GM12878 (cell line): Measurements from ENCODE around the gene LGALSL.

Experiments
- CEBPB ChIP-seq, 2 experiments: fragments of 150-350 bp in 1 of 2; IDR thresholded peaks; 2 replicates each; pipeline ENCODE4 v1.6.1; 2012 to 2014; ENCODE audit warnings: low read depth in 2 of 2, low read length in 2 of 2, borderline replicate concordance in 1 of 2, inconsistent platforms in 1 of 2
- CREB1 ChIP-seq: IDR thresholded peaks from 2 replicates; pipeline ENCODE4 v1.6.1; 2012; ENCODE audit warnings: low read depth, mild to moderate bottlenecking, inconsistent platforms
- HCFC1 ChIP-seq: fragments of 150-350 bp; IDR thresholded peaks from 2 replicates; pipeline ENCODE4 v1.6.1; 2014; ENCODE audit warnings: low read length
- JUND ChIP-seq: IDR thresholded peaks from 2 replicates; pipeline ENCODE4 v1.6.1; 2012; ENCODE audit warnings: low read depth, mild to moderate bottlenecking, low read length, improper control_type of control experiment, moderate library complexity
- KDM1A ChIP-seq: fragments of 200-600 bp; sonication (generic); IDR thresholded peaks from 2 replicates; pipeline ENCODE4 v1.6.1; 2016; ENCODE audit warnings: borderline replicate concordance
- NRF1 ChIP-seq: conservative IDR thresholded peaks from 2 replicates; pipeline ENCODE4 v1.6.1; 2011; ENCODE audit warnings: mild to moderate bottlenecking, low read depth, low read length, improper control_type of control experiment
- POLR2A ChIP-seq: IDR thresholded peaks from 2 replicates; pipeline ENCODE4 v1.6.1; 2011; ENCODE audit warnings: low read depth, mild to moderate bottlenecking, low read length
- SMARCA5 ChIP-seq: fragments of 450-650 bp; IDR thresholded peaks from 2 replicates; pipeline ENCODE4 v1.6.1; 2017; ENCODE audit warnings: mild to moderate bottlenecking
- SUPT20H ChIP-seq: IDR thresholded peaks from 2 replicates; pipeline ENCODE4 v1.6.1; 2011; ENCODE audit warnings: low read depth, mild to moderate bottlenecking, low read length, moderate library complexity, borderline replicate concordance; ENCODE audit not compliant: control insufficient read depth
- SUZ12 ChIP-seq: fragments of 200-600 bp; sonication (generic); IDR thresholded peaks from one replicate; pipeline ENCODE4 v1.6.1; 2018; ENCODE audit warnings: antibody characterized with exemption, mild to moderate bottlenecking; ENCODE audit not compliant: unreplicated experiment
- TAF1 ChIP-seq: IDR thresholded peaks from 2 replicates; pipeline ENCODE4 v1.6.1; 2011; ENCODE audit warnings: mild to moderate bottlenecking, low read depth, low read length, borderline replicate concordance
- WRNIP1 ChIP-seq: IDR thresholded peaks from 2 replicates; pipeline ENCODE4 v1.6.1; 2011; ENCODE audit warnings: low read depth, low read length, improper control_type of control experiment, borderline replicate concordance
- TF ChIP-seq, protein P1 (sequence below), 3 experiments: IDR thresholded peaks in 2 of 3; conservative IDR thresholded peaks in 1 of 3; 2 replicates each; pipeline ENCODE4 v1.5.1; 2011; ENCODE audit warnings: low read depth in 3 of 3, low read length in 3 of 3, mild to moderate bottlenecking in 3 of 3, control low read depth in 2 of 3, moderate library complexity in 2 of 3, inconsistent platforms in 1 of 3, mixed read lengths in 1 of 3; ENCODE audit not compliant: control insufficient read depth in 2 of 3, insufficient read depth in 1 of 3; ENCODE audit errors: extremely low read depth in 1 of 3
- TF ChIP-seq, protein P2 (sequence below): fragments of 450-650 bp; IDR thresholded peaks from 2 replicates; pipeline ENCODE4 v1.6.1; 2016; ENCODE audit warnings: mild to moderate bottlenecking

DNA sequence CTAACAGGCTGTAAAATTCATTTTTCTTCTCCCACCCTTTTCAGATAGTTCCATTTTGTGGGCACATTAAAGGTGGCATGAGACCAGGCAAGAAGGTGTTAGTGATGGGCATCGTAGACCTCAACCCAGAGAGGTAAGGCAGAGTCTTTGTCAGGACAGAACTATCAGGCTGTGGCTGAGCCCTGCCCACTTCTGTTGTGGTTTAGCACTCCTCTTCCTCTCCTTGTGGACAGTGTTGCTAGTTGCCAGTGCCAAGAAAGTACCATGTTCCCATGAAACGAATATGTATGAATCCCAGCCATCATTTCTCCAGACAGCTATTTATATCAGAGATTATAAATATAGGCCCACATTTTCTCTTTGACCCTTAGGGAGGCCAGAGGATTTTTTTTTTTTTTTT, 1.6 kb downstream of the LGALSL start:
- TF ChIP-seq, protein P1, sequence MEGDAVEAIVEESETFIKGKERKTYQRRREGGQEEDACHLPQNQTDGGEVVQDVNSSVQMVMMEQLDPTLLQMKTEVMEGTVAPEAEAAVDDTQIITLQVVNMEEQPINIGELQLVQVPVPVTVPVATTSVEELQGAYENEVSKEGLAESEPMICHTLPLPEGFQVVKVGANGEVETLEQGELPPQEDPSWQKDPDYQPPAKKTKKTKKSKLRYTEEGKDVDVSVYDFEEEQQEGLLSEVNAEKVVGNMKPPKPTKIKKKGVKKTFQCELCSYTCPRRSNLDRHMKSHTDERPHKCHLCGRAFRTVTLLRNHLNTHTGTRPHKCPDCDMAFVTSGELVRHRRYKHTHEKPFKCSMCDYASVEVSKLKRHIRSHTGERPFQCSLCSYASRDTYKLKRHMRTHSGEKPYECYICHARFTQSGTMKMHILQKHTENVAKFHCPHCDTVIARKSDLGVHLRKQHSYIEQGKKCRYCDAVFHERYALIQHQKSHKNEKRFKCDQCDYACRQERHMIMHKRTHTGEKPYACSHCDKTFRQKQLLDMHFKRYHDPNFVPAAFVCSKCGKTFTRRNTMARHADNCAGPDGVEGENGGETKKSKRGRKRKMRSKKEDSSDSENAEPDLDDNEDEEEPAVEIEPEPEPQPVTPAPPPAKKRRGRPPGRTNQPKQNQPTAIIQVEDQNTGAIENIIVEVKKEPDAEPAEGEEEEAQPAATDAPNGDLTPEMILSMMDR (IDR thresholded peaks at IDR 0.05 in 2 of 3, conservative IDR thresholded peaks at IDR 0.05 in 1 of 3; ENCODE audit: control insufficient read depth in 2 of 3, extremely low read depth in 1 of 3, insufficient read depth in 1 of 3, low read depth in 3 of 3, low read length in 3 of 3) = no peak
- TF ChIP-seq CREB1 (no peak), KDM1A (no peak), NRF1 (no peak), TAF1 (no peak), SUZ12 (no peak), WRNIP1 (no peak), SUPT20H (no peak), POLR2A (no peak), HCFC1 (no peak), JUND (no peak), SMARCA5 (no peak), CEBPB (IDR thresholded peaks at IDR 0.05; ENCODE audit: borderline replicate concordance in 1 of 2, low read depth in 2 of 2, low read length in 2 of 2) (no peak)
- TF ChIP-seq, protein P2, sequence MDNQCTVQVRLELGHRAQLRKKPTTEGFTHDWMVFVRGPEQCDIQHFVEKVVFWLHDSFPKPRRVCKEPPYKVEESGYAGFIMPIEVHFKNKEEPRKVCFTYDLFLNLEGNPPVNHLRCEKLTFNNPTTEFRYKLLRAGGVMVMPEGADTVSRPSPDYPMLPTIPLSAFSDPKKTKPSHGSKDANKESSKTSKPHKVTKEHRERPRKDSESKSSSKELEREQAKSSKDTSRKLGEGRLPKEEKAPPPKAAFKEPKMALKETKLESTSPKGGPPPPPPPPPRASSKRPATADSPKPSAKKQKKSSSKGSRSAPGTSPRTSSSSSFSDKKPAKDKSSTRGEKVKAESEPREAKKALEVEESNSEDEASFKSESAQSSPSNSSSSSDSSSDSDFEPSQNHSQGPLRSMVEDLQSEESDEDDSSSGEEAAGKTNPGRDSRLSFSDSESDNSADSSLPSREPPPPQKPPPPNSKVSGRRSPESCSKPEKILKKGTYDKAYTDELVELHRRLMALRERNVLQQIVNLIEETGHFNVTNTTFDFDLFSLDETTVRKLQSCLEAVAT = no peak
